NCI-H526 treated with DMSO at 0.1 percent for 48 hours (cell line): ENCODE data around the gene IRF5.
"Not testable (repeated sequence)": the region's sequence is repeated elsewhere in the genome, so short reads cannot be mapped to it uniquely, and the experiment has no call there.

Experiments used
- DNase-seq: peaks from one replicate; lab custom pipeline; 2025; lab: John Stamatoyannopoulos, UW

Gene IRF5

GRCh38 chr7:128906766-128907559 is 30.8 kb upstream of the IRF5 start:
- no peak for DNase-seq

GRCh38 chr7:128908750-128909624 is 28.7 kb upstream of the IRF5 start:
- no peak for DNase-seq

- DNase-seq: peak; percentile 38
Measured at GRCh38 chr7:128909625-128910568, 27.8 kb upstream of the IRF5 start.

- DNase-seq: no peak
Measured at GRCh38 chr7:128910569-128910945, 27.2 kb upstream of the IRF5 start, which contains the start of gene KCP. TSS of gene KCP (minus strand) at chr7:128910709. CDS start at chr7:128910676, 33 bp downstream.

- no peak for DNase-seq
Measured at GRCh38 chr7:128911423-128912031, 26.2 kb upstream of the IRF5 start.

- DNase-seq: no peak
Measured at GRCh38 chr7:128912281-128912680, 25.4 kb upstream of the IRF5 start.

- not testable (repeated sequence) for DNase-seq
Measured at GRCh38 chr7:128912709-128913495, 24.8 kb upstream of the IRF5 start.

GRCh38 chr7:128913870-128914565 is 23.7 kb upstream of the IRF5 start:
- DNase-seq: no peak

GRCh38 chr7:128914566-128915151 is 23.1 kb upstream of the IRF5 start:
- no peak for DNase-seq

GRCh38 chr7:128915271-128915819 is 22.4 kb upstream of the IRF5 start:
- no peak for DNase-seq

- DNase-seq: no peak
Measured at GRCh38 chr7:128915841-128916642, 21.7 kb upstream of the IRF5 start.

GRCh38 chr7:128916643-128916915 is 21.1 kb upstream of the IRF5 start:
- DNase-seq: no peak

- DNase-seq: no peak
Measured at GRCh38 chr7:128917122-128917521, 20.6 kb upstream of the IRF5 start.

GRCh38 chr7:128918016-128918665 is 19.6 kb upstream of the IRF5 start:
- no peak for DNase-seq

- peak; percentile 26 for DNase-seq
Measured at GRCh38 chr7:128919241-128919640, 18.5 kb upstream of the IRF5 start.

GRCh38 chr7:128919881-128920799 is 17.6 kb upstream of the IRF5 start:
- no peak for DNase-seq
